Keratinocyte (primary cell): ENCODE data around the gene SNTG2. TPM values are rescaled to one million over a fixed set of nuclear protein-coding genes. Genes with fewer than 3 reads are reported as not detected.

Experiments used
- DNase-seq: peaks from one replicate; pipeline ENCODE4 v3.0.0-alpha.2; 2011; ENCODE audit warnings: low read depth, missing footprints, low spot score
- FAIRE-seq: peaks from 2 replicates; lab custom pipeline; 2011; peaks lifted over from hg19 to GRCh38; lab: Jason Lieb, UNC
- H2AFZ ChIP-seq: 2 replicates; pipeline ENCODE4 v1.6.0; 2012; ENCODE audit warnings: low read length, control low read depth, inconsistent platforms; ENCODE audit not compliant: control insufficient read depth
- H3K27ac ChIP-seq: 2 replicates; pipeline ENCODE4 v1.5.1; 2011; ENCODE audit warnings: low read length; ENCODE audit not compliant: control insufficient read depth, insufficient read depth
- H3K27me3 ChIP-seq: 3 replicates; pipeline ENCODE4 v1.6.0; 2011; ENCODE audit warnings: low read length; ENCODE audit not compliant: control insufficient read depth, insufficient read depth; ENCODE audit errors: extremely low read depth
- H3K36me3 ChIP-seq, 2 experiments: 2 replicates in 1 of 2; 3 replicates in 1 of 2; pipeline ENCODE4 v1.5.1; 2011; ENCODE audit warnings: low read length in 2 of 2, mild to moderate bottlenecking in 1 of 2; ENCODE audit not compliant: control insufficient read depth in 2 of 2, insufficient read depth in 2 of 2; ENCODE audit errors: extremely low read depth in 1 of 2
- H3K4me1 ChIP-seq: 3 replicates; pipeline ENCODE4 v1.5.1; 2011; ENCODE audit warnings: low read length; ENCODE audit not compliant: control insufficient read depth, insufficient read depth; ENCODE audit errors: extremely low read depth
- H3K4me2 ChIP-seq: 3 replicates; pipeline ENCODE4 v1.6.0; 2011; ENCODE audit warnings: low read depth, low read length; ENCODE audit not compliant: control insufficient read depth, insufficient read depth; ENCODE audit errors: extremely low read depth
- H3K4me3 ChIP-seq, 3 experiments: fragments of 200-600 bp in 1 of 3; sonication (generic) in 1 of 3; 2 replicates in 2 of 3; 3 replicates in 1 of 3; pipeline ENCODE4 v1.5.1; 2011 to 2016; ENCODE audit warnings: low read length in 3 of 3, mild to moderate bottlenecking in 3 of 3, control low read depth in 2 of 3, inconsistent platforms in 1 of 3, low read depth in 1 of 3, mixed read lengths in 1 of 3, mixed run types in 1 of 3, moderate library complexity in 1 of 3; ENCODE audit not compliant: control insufficient read depth in 2 of 3, insufficient read depth in 2 of 3; ENCODE audit errors: extremely low read depth in 1 of 3
- H3K79me2 ChIP-seq: 2 replicates; pipeline ENCODE4 v1.6.0; 2012; ENCODE audit warnings: low read length; ENCODE audit not compliant: control insufficient read depth, insufficient read depth
- H3K9ac ChIP-seq: 3 replicates; pipeline ENCODE4 v1.6.0; 2011; ENCODE audit warnings: low read length; ENCODE audit not compliant: control insufficient read depth, insufficient read depth; ENCODE audit errors: extremely low read depth
- H3K9me1 ChIP-seq: 3 replicates; pipeline ENCODE4 v1.6.0; 2011; ENCODE audit warnings: low read length; ENCODE audit not compliant: control insufficient read depth, insufficient read depth; ENCODE audit errors: extremely low read depth
- H3K9me3 ChIP-seq: 2 replicates; pipeline ENCODE4 v1.5.1; 2012; ENCODE audit warnings: low read depth, low read length; ENCODE audit not compliant: control insufficient read depth
- H4K20me1 ChIP-seq: 3 replicates; pipeline ENCODE4 v1.6.0; 2011; ENCODE audit warnings: low read length; ENCODE audit not compliant: control insufficient read depth, insufficient read depth; ENCODE audit errors: extremely low read depth
- CTCF ChIP-seq, 3 experiments: IDR thresholded peaks in 1 of 3; conservative IDR thresholded peaks in 1 of 3; optimal IDR thresholded peaks in 1 of 3; 2 replicates in 2 of 3; 3 replicates in 1 of 3; pipeline versions ENCODE3 to v1.5.1; 2011; ENCODE audit warnings: low read length in 3 of 3, mild to moderate bottlenecking in 3 of 3, moderate library complexity in 2 of 3, control low read depth in 1 of 3, inconsistent platforms in 1 of 3; ENCODE audit not compliant: insufficient read depth in 2 of 3; ENCODE audit errors: extremely low read depth in 1 of 3
- EZH2 ChIP-seq: IDR thresholded peaks from one replicate; pipeline ENCODE4 v1.6.1; 2012; ENCODE audit warnings: inconsistent platforms, mild to moderate bottlenecking, low read length, moderate library complexity
- dilution Hi-C: fragments of 300-500 bp; cut with MboI; formaldehyde crosslinking; loops from one replicate; pipeline ENCODE4 v1.7.0; 2020; ENCODE audit warnings: low sequenced_read_pairs; ENCODE audit not compliant: extremely low pct_ligation_motif_present
- polyA plus RNA-seq, 5 experiments: library from polyadenylated mRNA; depleted of rRNA in 3 of 5; stranded (reverse) in 3 of 5; stranded (forward) in 1 of 5; unstranded in 1 of 5; fragments of >200 nt; gene quantifications; 1 replicate in 1 of 5; 2 replicates in 3 of 5; 3 replicates in 1 of 5; pipeline versions ENCODE4 v1.2.1 to v1.2.3, GENCODE V29; 2011 to 2012; ENCODE audit warnings: missing spikeins in 2 of 5, low read depth in 1 of 5, low replicate concordance in 1 of 5

SNTG2 gene
- polyA plus RNA-seq, 1 donor (not counting 4 experiments of a cell fraction or from before 2014, with no cell fraction given), result not detected

GRCh38 chr2:1192121-1192520, 241.5 kb downstream of the SNTG2 start:
- TF ChIP-seq CTCF (optimal IDR thresholded peaks at IDR 0.05 in 1 of 3, IDR thresholded peaks at IDR 0.05 in 1 of 3, conservative IDR thresholded peaks at IDR 0.05 in 1 of 3; ENCODE audit: extremely low read depth in 1 of 3, insufficient read depth in 2 of 3, low read length in 3 of 3), result no peak
- no peak for TF ChIP-seq EZH2
- H4K20me1 ChIP-seq, result no peaks in the 10 kb centered on the region
- DNase-seq (no peak), FAIRE-seq (no peak)
- H3K27me3 ChIP-seq, result no peaks in the 10 kb centered on the region
- no peak overlapping the region for H3K9ac ChIP-seq
- no peak overlapping the region for H3K4me2 ChIP-seq
- no peaks in the 10 kb centered on the region for H3K9me1 ChIP-seq
- no peaks in the 10 kb centered on the region for H3K9me3 ChIP-seq
- H3K36me3 ChIP-seq, result no peaks in the 10 kb centered on the region
- no peak overlapping the region for H3K27ac ChIP-seq
- no peaks in the 10 kb centered on the region for H3K4me1 ChIP-seq
- H2AFZ ChIP-seq, result no peak overlapping the region
- no peaks in the 10 kb centered on the region for H3K79me2 ChIP-seq
- dilution Hi-C loops, result no loop called here
- H3K4me3 ChIP-seq, result no peak overlapping the region

- Histone ChIP-seq H3K4me3 (no peak overlapping the region), H3K4me2 (no peak overlapping the region), H3K9me1 (no peaks in the 10 kb centered on the region), H3K9me3 (no peaks in the 10 kb centered on the region), H3K9ac (no peak overlapping the region), H3K79me2 (no peaks in the 10 kb centered on the region), H3K27ac (no peak overlapping the region), H2AFZ (no peak overlapping the region), H3K4me1 (no peaks in the 10 kb centered on the region), H3K36me3 (no peaks in the 10 kb centered on the region), H3K27me3 (no peaks in the 10 kb centered on the region), H4K20me1 (no peaks in the 10 kb centered on the region)
- DNase-seq, result no peak
- dilution Hi-C loops, result no loop called here
- TF ChIP-seq CTCF (optimal IDR thresholded peaks at IDR 0.05 in 1 of 3, IDR thresholded peaks at IDR 0.05 in 1 of 3, conservative IDR thresholded peaks at IDR 0.05 in 1 of 3; ENCODE audit: extremely low read depth in 1 of 3, insufficient read depth in 2 of 3, low read length in 3 of 3), result no peak
- TF ChIP-seq EZH2, result no peak
- FAIRE-seq, result no peak
Observed at GRCh38 chr2:1193801-1194200, 243.2 kb downstream of the SNTG2 start.
